D721Med (cell line): ENCODE measurements around the gene WAC.
"Not testable (repeated sequence)": the region's sequence is repeated elsewhere in the genome, so short reads cannot be mapped to it uniquely, and the experiment has no call there.

ENCODE experiments used
- DNase-seq: peaks from one replicate; pipeline ENCODE4 v3.0.0; 2011; ENCODE audit warnings: low spot score; ENCODE audit not compliant: insufficient read length
- FAIRE-seq: peaks from 2 replicates; lab custom pipeline; 2011; peaks lifted over from hg19 to GRCh38; lab: Jason Lieb, UNC
- CTCF ChIP-seq: IDR thresholded peaks from 2 replicates; pipeline ENCODE4 v1.5.1; 2012; ENCODE audit warnings: mild to moderate bottlenecking, control low read depth; ENCODE audit not compliant: insufficient read depth; ENCODE audit errors: missing control alignments

Gene WAC

GRCh38 chr10:28496017-28496416 lies 36.9 kb upstream of the WAC start:
- no peak for DNase-seq
- TF ChIP-seq CTCF: no peak
- FAIRE-seq: no peak

- DNase-seq (no peak), FAIRE-seq (no peak)
- TF ChIP-seq CTCF: no peak
These were observed 36.4 kb upstream of the WAC start for GRCh38 chr10:28496481-28496961.

- FAIRE-seq: no peak
- DNase-seq: no peak
- no peak for TF ChIP-seq CTCF
These were observed 35.4 kb upstream of the WAC start for GRCh38 chr10:28497313-28498126.

- FAIRE-seq, DNase-seq: not testable (repeated sequence)
These were observed 32.7 kb upstream of the WAC start for GRCh38 chr10:28500203-28500602.

- TF ChIP-seq CTCF: no peak
- FAIRE-seq (no peak), DNase-seq (no peak)
These were observed 29.8 kb upstream of the WAC start for GRCh38 chr10:28503114-28503513.

GRCh38 chr10:28505359-28505959 lies 27.5 kb upstream of the WAC start:
- no peak for TF ChIP-seq CTCF
- no peak for DNase-seq
- FAIRE-seq: no peak

- FAIRE-seq: no peak
- TF ChIP-seq CTCF: no peak
- DNase-seq: no peak
These were observed 24.5 kb upstream of the WAC start for GRCh38 chr10:28508304-28508925.
